Activated CD8-positive, alpha-beta memory T cell treated with anti-CD3 and anti-CD28 coated beads for 1 hour (primary cell): ENCODE data around the gene SLAMF6.
"Not testable (repeated sequence)": the region's sequence is repeated elsewhere in the genome, so short reads cannot be mapped to it uniquely, and the experiment has no call there.

ENCODE experiments used
- DNase-seq, 2 donors: peaks; one replicate each; pipeline ENCODE4 v3.0.0-alpha.2; 2020; ENCODE audit warnings: low read depth in 1 of 2; ENCODE audit errors: extremely low read depth in 1 of 2

SLAMF6 gene

DNA sequence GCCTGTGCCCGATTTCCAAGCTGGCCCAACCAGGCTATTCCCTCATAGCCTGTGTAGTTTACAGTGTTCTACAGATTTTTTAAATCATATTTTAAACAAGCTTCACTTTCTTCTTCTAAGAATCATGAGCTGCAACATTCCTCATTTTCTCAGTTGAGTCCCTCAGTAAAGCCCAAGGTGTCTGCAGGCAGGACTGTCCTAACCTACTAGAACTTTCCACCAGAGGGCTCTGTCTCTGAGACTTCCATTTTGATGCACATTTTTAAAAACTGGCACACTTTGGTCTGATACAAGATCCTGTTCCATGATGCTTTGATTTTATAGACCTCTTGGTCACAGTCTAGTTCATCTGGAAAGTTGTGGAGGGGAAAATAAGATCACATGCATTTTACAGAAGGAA, 21.6 kb upstream of the SLAMF6 start:
- no peak for DNase-seq

- DNase-seq, result no peak
Observed at GRCh38 chr1:160542303-160542945, 19.4 kb upstream of the SLAMF6 start.

- no peak for DNase-seq
Observed at GRCh38 chr1:160541622-160542302, 18.7 kb upstream of the SLAMF6 start.

GRCh38 chr1:160540859-160541233, 17.8 kb upstream of the SLAMF6 start:
- no peak for DNase-seq

- DNase-seq, result peak in 1 of 2 donors; percentile 11
Observed at GRCh38 chr1:160539990-160540858, 17.2 kb upstream of the SLAMF6 start.

DNA sequence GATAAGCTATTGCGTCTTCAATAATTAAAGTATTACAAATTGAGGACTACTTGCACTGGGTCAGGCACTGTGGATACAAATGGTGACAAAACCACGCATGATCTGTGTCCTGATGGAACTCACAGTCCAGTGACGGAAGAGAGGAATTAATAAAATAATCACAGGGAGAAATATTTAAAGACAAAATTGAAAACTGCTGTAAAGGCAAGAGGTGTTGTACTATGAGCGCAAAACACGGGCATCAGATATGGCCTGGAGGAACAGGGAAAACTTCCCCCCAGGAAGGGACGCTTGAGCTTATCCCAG, 16.6 kb upstream of the SLAMF6 start:
- no peak for DNase-seq

- no peak for DNase-seq
Observed at GRCh38 chr1:160538985-160539651, 16.1 kb upstream of the SLAMF6 start.

GRCh38 chr1:160537714-160538665, 14.9 kb upstream of the SLAMF6 start:
- DNase-seq, result no peak

- DNase-seq, result no peak
Observed at GRCh38 chr1:160534823-160535605, 12.0 kb upstream of the SLAMF6 start.

GRCh38 chr1:160532557-160532813, 9.4 kb upstream of the SLAMF6 start:
- not testable (repeated sequence) for DNase-seq

GRCh38 chr1:160531809-160532556, 8.9 kb upstream of the SLAMF6 start:
- DNase-seq, result not testable (repeated sequence)

GRCh38 chr1:160529401-160529952, 6.4 kb upstream of the SLAMF6 start:
- DNase-seq, result not testable (repeated sequence)

DNA sequence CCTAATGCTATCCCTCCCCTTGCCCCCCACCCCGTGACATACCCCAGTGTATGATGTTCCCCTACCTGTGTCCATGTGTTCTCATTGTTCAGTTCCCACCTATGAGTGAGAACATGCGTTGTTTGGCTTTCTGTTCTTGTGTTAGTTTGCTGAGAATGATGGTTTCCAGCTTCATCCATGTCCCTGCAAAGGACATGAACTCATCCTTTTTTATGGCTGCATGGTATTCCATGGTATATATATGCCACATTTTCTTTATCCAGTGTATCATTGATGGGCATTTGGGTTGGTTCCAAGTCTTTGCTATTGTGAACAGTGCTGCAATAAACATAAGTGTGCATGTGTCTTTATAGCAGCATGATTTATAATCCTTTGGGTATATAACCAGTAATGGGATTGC, 734 bp upstream of the SLAMF6 start:
- DNase-seq, result not testable (repeated sequence)

DNA sequence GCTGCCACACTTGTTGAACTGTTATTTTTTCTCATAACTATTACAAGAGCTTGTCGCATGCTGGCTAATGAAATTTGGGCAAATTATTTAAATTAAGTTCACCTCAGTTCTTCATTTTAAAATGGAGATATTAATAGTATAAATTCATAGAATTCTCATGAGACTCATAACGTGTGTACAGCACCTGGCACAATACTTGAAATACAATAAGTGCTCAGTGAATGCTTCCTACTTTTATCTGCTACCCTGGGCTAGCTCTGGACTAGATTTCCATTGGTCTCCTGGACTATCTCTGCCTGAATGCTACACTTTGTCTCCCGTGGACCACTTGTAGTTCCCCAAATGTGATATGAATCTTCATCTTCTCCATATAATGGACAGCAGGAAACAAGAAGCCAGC, 919 bp downstream of the SLAMF6 start:
- no peak for DNase-seq

DNA sequence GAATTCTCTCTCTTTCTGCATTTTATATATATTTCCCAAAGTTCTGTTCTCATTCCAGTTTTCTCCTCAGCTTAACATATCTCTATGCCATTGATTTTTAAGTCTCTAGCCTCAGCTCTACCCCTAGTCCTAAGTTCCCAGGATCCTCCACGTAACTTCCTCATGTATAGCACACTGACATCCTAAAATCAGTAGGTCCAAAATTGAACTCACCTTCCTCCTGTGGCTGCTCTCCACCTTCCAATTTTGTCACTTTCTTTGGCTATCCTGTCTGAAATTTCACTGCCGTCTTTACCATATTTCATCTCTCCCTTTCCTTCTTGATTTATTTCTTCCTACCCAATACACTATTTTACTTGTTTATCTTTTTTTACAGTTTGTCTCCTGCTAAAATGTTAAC, 1.5 kb downstream of the SLAMF6 start:
- no peak for DNase-seq

DNA sequence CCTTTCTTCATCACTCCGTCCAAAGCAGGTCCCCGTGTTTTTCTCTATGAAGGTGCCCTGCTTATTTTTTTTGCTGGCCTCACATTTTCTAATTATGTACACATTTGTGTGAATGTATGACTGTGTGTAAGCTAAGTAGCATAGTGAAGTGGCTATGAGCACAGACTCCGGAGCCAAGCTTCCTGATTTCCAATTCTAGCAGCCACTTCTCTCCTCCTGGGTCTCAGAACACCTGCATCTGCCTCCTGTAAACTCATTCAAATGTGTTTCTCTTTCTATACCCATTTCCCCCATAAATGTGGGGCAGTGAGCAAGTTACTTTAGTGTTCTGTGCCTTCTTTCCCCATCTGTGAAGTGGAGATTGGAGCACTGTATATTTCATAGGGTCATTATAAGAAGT, 2.1 kb downstream of the SLAMF6 start:
- no peak for DNase-seq

- DNase-seq, result no peak
Observed at GRCh38 chr1:160520582-160520981, 2.5 kb downstream of the SLAMF6 start.

GRCh38 chr1:160519642-160520435, 3.2 kb downstream of the SLAMF6 start:
- no peak for DNase-seq
